GM21447 (cell line): ENCODE data around the gene KIF12.
"Not testable (repeated sequence)": the region's sequence is repeated elsewhere in the genome, so short reads cannot be mapped to it uniquely, and the experiment has no call there.

Source experiments
- ATAC-seq: cut with Tn5 transposase; IDR thresholded peaks from one replicate; pipeline ENCODE4 v1.9.1; 2021; ENCODE audit not compliant: unreplicated experiment

Gene KIF12

GRCh38 chr9:114049441-114050225, 49.5 kb downstream of the KIF12 start:
- no peak for ATAC-seq

- ATAC-seq = no peak
These were observed 50.3 kb downstream of the KIF12 start for GRCh38 chr9:114048533-114049415.

GRCh38 chr9:114047717-114048116, 51.4 kb downstream of the KIF12 start:
- ATAC-seq = no peak

- no peak for ATAC-seq
These were observed 52.2 kb downstream of the KIF12 start for GRCh38 chr9:114046875-114047274.

- no peak for ATAC-seq
These were observed 52.8 kb downstream of the KIF12 start for GRCh38 chr9:114046237-114046755.

GRCh38 chr9:114043660-114044059, 55.4 kb downstream of the KIF12 start:
- not testable (repeated sequence) for ATAC-seq
